Liver (tissue), 9 donors: ENCODE data around the gene USP5. TPM values are rescaled to one million over a fixed set of nuclear protein-coding genes. Genes with fewer than 3 reads are reported as not detected.

Source experiments
- DNase-seq: peaks from one replicate; pipeline ENCODE4 v3.0.0-alpha.2; 2017; ENCODE audit warnings: low spot score
- H3K27ac ChIP-seq, 2 donors: one replicate each; pipeline ENCODE4 v1.7.0; 2013; ENCODE audit warnings: inconsistent platforms in 2 of 2, low read length in 2 of 2, control low read depth in 1 of 2, low read depth in 1 of 2, mild to moderate bottlenecking in 1 of 2
- H3K27me3 ChIP-seq, 4 donors: one replicate each; pipeline versions ENCODE4 v1.6.1 to v1.7.0; 2013; ENCODE audit warnings: low read length in 3 of 4, inconsistent platforms in 1 of 4, mild to moderate bottlenecking in 1 of 4, moderate library complexity in 1 of 4; ENCODE audit not compliant: control insufficient read depth in 4 of 4, insufficient read depth in 4 of 4
- H3K36me3 ChIP-seq, 4 donors: one replicate each; pipeline versions ENCODE4 v1.6.1 to v1.7.0; 2013; ENCODE audit warnings: low read length in 3 of 4, mild to moderate bottlenecking in 3 of 4, low read depth in 1 of 4, moderate library complexity in 1 of 4; ENCODE audit not compliant: control insufficient read depth in 4 of 4, insufficient read depth in 3 of 4
- H3K4me1 ChIP-seq, 4 donors: one replicate each; pipeline versions ENCODE4 v1.6.1 to v1.7.0; 2013; ENCODE audit warnings: low read length in 3 of 4, mild to moderate bottlenecking in 3 of 4, moderate library complexity in 1 of 4; ENCODE audit not compliant: control insufficient read depth in 4 of 4, insufficient read depth in 4 of 4
- H3K4me3 ChIP-seq, 3 donors: one replicate each; pipeline versions ENCODE4 v1.6.1 to v1.7.0; 2013; ENCODE audit warnings: low read length in 3 of 3, control low read depth in 1 of 3, low read depth in 1 of 3, mild to moderate bottlenecking in 1 of 3
- H3K9ac ChIP-seq, 2 donors: one replicate each; pipeline ENCODE4 v1.7.0; 2013; ENCODE audit warnings: low read length in 2 of 2, mild to moderate bottlenecking in 2 of 2, moderate library complexity in 2 of 2, control low read depth in 1 of 2, low read depth in 1 of 2
- H3K9me3 ChIP-seq, 4 donors: one replicate each; pipeline versions ENCODE4 v1.6.1 to v1.7.0; 2013; ENCODE audit warnings: low read length in 3 of 4; ENCODE audit not compliant: control insufficient read depth in 4 of 4
- ATF3 ChIP-seq: IDR thresholded peaks from 2 replicates; pipeline ENCODE4 v1.6.1; 2016; ENCODE audit warnings: antibody characterized with exemption
- CTCF ChIP-seq: fragments of 150-350 bp; IDR thresholded peaks from 2 replicates; pipeline ENCODE4 v1.5.1; 2017; ENCODE audit warnings: improper control_type of control experiment, low read depth, low read length; ENCODE audit not compliant: missing input control
- EGR1 ChIP-seq, 2 donors: IDR thresholded peaks; 2 replicates each; pipeline ENCODE4 v1.6.1; 2016 to 2018; ENCODE audit warnings: antibody characterized with exemption in 2 of 2, low read depth in 2 of 2
- FOXA1 ChIP-seq: IDR thresholded peaks from 2 replicates; pipeline ENCODE4 v1.6.1; 2016; ENCODE audit warnings: antibody characterized with exemption
- FOXA2 ChIP-seq: IDR thresholded peaks from 2 replicates; pipeline ENCODE4 v1.6.1; 2016; ENCODE audit warnings: antibody characterized with exemption
- GABPA ChIP-seq, 2 donors: IDR thresholded peaks in 1 of 2; conservative IDR thresholded peaks in 1 of 2; 2 replicates each; pipeline ENCODE4 v1.6.1; 2016; ENCODE audit warnings: antibody characterized with exemption in 2 of 2, mild to moderate bottlenecking in 1 of 2, moderate library complexity in 1 of 2
- HNF4A ChIP-seq, 2 donors: conservative IDR thresholded peaks; 2 replicates each; pipeline ENCODE4 v1.6.1; 2016; ENCODE audit warnings: antibody characterized with exemption in 2 of 2, mild to moderate bottlenecking in 2 of 2
- HNF4G ChIP-seq: IDR thresholded peaks from 2 replicates; pipeline ENCODE4 v1.6.1; 2016; ENCODE audit warnings: antibody characterized with exemption
- MAX ChIP-seq: IDR thresholded peaks from 2 replicates; pipeline ENCODE4 v1.6.1; 2016; ENCODE audit warnings: antibody characterized with exemption
- NR2F2 ChIP-seq: IDR thresholded peaks from 2 replicates; pipeline ENCODE4 v1.6.1; 2016; ENCODE audit warnings: antibody characterized with exemption
- RAD21 ChIP-seq, 2 donors: IDR thresholded peaks; 2 replicates each; pipeline ENCODE4 v1.6.1; 2016; ENCODE audit warnings: antibody characterized with exemption in 2 of 2, mild to moderate bottlenecking in 2 of 2
- REST ChIP-seq: IDR thresholded peaks from 2 replicates; pipeline ENCODE4 v1.6.1; 2016; ENCODE audit warnings: antibody characterized with exemption, mild to moderate bottlenecking
- RXRA ChIP-seq, 2 donors: IDR thresholded peaks; 2 replicates each; pipeline ENCODE4 v1.6.1; 2017 to 2018; ENCODE audit warnings: antibody characterized with exemption in 2 of 2, mild to moderate bottlenecking in 1 of 2
- SP1 ChIP-seq: IDR thresholded peaks from 2 replicates; pipeline ENCODE4 v1.6.1; 2018; ENCODE audit warnings: antibody characterized with exemption, mild to moderate bottlenecking
- TAF1 ChIP-seq: conservative IDR thresholded peaks from 2 replicates; pipeline ENCODE4 v1.6.1; 2016; ENCODE audit warnings: antibody characterized with exemption, mild to moderate bottlenecking
- YY1 ChIP-seq: IDR thresholded peaks from 2 replicates; pipeline ENCODE4 v1.6.1; 2016; ENCODE audit warnings: antibody characterized with exemption, mild to moderate bottlenecking
- ZBTB33 ChIP-seq: IDR thresholded peaks from 2 replicates; pipeline ENCODE4 v1.6.1; 2016; ENCODE audit warnings: antibody characterized with exemption
- WGBS: extraction: QIAGEN DNeasy Blood & Tissue Kit; methylation state at CpG from one replicate; pipeline ENCODE4 v1.1.7; 2013; 5-methylcytosine and 5-hydroxymethylcytosine counted together
- polyA plus RNA-seq, 2 donors: library from polyadenylated mRNA; stranded (reverse) in 1 of 2; unstranded in 1 of 2; fragments of 200-250 nt in 1 of 2; fragments of >200 nt in 1 of 2; fragmentation: Nextera tagmentation in 1 of 2; extraction: Ambion mirVana in 1 of 2; gene quantifications; one replicate each; pipeline versions ENCODE4 v1.2.1 to v1.2.3, GENCODE V29; 2013 to 2015
- total RNA-seq, 2 donors: library from RNA; depleted of rRNA; stranded (reverse); fragments of >200 nt; gene quantifications; one replicate each; pipeline ENCODE4 v1.2.3, GENCODE V29; 2014
- donor health status: healthy.
- donor health status: healthy.
- donor health status: healthy.
- donor health status: healthy.
- donor health status: healthy.

USP5 gene
- total and polyA plus RNA-seq, 4 donors: 15.2 to 41.0 (median 35.7) TPM

GRCh38 chr12:6860942-6861341 lies 9.0 kb downstream of the USP5 start:
- no peak for DNase-seq
- no peaks in the 10 kb centered on the region for H3K9me3 ChIP-seq
- no peak overlapping the region for H3K9ac ChIP-seq
- no peaks in the 10 kb centered on the region for H3K27me3 ChIP-seq
- TF ChIP-seq MAX (no peak), YY1 (no peak), GABPA (IDR thresholded peaks at IDR 0.05 in 1 of 2, conservative IDR thresholded peaks at IDR 0.05 in 1 of 2) (no peak), SP1 (no peak), RAD21 (IDR thresholded peaks at IDR 0.05) (no peak), REST (no peak), ZBTB33 (no peak), CTCF (no peak), ATF3 (no peak), FOXA2 (no peak)
- no peak overlapping the region for H3K4me3 ChIP-seq
- no peaks in the 10 kb centered on the region for H3K4me1 ChIP-seq
- 96% methylated on average over 7 of the region's 7 CpGs for WGBS
- peaks cover 15 to 82% (median 48%) of the 10 kb centered on the region in 4 donors for H3K36me3 ChIP-seq
- no peak overlapping the region for H3K27ac ChIP-seq

- no peak for DNase-seq
- Histone ChIP-seq H3K9ac (no peak overlapping the region), H3K4me3 (no peak overlapping the region), H3K4me1 (peaks cover 0 to 1% (median under 1%) of the 10 kb centered on the region in 4 donors), H3K9me3 (no peaks in the 10 kb centered on the region), H3K27ac (no peak overlapping the region), H3K27me3 (no peaks in the 10 kb centered on the region), H3K36me3 (peaks cover 12 to 79% (median 46%) of the 10 kb centered on the region in 4 donors)
- WGBS: 91% methylated on average over 9 of the region's 9 CpGs
- TF ChIP-seq RAD21 (IDR thresholded peaks at IDR 0.05) (no peak), ZBTB33 (no peak), EGR1 (IDR thresholded peaks at IDR 0.05; ENCODE audit: low read depth in 2 of 2) (no peak), HNF4A (conservative IDR thresholded peaks at IDR 0.05) (no peak), GABPA (IDR thresholded peaks at IDR 0.05 in 1 of 2, conservative IDR thresholded peaks at IDR 0.05 in 1 of 2) (no peak), RXRA (IDR thresholded peaks at IDR 0.05) (no peak), HNF4G (no peak), TAF1 (no peak), NR2F2 (no peak), FOXA1 (no peak), SP1 (no peak), MAX (no peak), YY1 (no peak), CTCF (no peak), FOXA2 (no peak)
Observed at GRCh38 chr12:6861391-6861790, 9.4 kb downstream of the USP5 start.
